HG03159 (cell line): ENCODE data around the gene YLPM1.
A peak's percentile ranks its signal among the peaks of the same experiment; 100 is the strongest.

ENCODE experiments used
- ATAC-seq: cut with Tn5 transposase; IDR thresholded peaks from one replicate; pipeline ENCODE4 v1.9.1; 2021; ENCODE audit warnings: mild to moderate bottlenecking, moderate library complexity; ENCODE audit not compliant: unreplicated experiment

Gene YLPM1

DNA sequence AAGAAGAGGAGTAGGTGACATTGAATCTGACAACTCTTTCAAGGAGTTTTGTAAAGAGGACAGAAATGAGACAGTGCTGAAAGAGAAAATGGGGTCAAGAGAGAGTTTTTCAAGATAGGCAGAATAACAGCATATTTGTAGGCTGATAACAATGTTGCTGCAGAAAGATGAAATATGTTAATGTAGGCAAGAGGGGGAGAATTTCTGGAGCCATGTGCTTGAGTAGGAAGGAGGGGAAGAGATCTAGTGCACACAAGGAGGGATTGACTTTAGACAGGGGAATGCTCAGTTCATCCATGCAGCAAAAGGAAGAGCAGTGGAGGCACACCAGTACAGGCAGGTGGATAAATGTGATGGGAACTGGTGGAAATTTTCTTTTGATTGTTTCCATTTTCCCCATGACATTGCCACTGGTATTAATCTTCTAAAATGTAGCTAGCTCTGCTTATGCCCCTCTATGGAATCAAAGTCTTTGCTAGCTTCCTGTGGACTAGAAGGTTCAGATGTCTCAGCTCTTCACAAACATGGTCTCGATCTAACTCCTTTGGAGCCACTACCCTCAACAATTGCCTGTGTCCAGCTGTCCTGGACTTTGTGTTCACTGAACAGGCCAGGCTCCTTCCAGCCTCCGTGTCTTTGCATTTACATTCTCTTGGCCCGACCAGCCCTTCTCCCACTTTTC lies 103.7 kb downstream of the YLPM1 start:
- no peak for ATAC-seq

DNA sequence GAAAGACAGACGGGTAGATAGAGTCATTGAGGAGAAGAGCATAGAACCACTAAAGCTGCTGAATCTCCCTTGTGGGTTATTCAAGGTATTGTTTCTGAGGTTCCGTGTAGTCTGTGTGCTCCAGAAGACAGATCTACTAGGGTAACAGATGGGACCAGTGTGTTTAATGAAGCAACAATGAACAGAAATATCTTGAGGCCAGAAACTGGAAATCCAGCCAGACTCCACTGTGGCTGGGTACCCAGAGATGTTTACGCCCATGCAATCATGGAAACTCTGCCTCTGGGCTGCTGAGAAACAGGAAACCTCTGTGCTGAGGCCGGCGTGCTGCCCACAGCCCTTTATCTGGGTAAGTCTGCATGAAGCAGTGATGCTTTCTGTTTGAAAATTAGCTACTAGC lies 104.6 kb downstream of the YLPM1 start:
- ATAC-seq, result no peak

DNA sequence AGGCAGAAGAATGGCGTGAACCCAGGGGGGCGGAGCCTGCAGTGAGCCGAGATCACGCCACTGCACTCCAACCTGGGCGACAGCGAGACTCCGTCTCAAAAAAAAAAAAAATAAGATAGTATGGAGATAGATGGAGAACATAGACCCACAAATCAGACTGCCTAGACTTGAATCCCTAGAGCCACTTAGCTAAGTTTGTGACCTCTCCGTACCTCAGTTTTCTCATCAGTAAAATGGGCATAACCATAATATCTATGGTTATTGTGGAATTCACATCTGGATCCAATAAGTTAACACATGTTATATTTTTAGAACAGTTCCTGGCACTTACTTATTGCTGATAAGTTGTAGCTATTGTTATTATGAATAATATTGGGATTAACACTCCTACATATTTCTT lies 105.6 kb downstream of the YLPM1 start:
- no peak for ATAC-seq

DNA sequence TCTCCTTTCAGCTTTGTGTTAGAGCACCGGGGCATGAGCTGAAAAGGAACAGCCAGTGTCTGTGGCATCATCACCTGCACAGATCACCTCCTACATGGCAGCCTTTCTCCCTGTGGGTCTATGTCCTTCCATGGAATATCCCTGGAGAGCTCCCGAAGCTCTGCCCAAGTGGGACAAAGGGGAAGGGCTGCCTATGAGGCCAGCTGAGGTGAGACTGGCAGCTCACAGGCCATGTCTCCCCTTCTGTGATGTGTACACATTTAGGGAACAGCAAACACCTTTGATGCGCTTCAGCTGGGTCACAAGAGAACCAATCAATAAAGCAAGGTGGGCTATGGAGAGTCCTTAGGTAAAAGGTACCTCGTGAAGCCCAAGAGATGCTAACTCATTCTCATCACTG lies 108.7 kb downstream of the YLPM1 start:
- ATAC-seq, result no peak

DNA sequence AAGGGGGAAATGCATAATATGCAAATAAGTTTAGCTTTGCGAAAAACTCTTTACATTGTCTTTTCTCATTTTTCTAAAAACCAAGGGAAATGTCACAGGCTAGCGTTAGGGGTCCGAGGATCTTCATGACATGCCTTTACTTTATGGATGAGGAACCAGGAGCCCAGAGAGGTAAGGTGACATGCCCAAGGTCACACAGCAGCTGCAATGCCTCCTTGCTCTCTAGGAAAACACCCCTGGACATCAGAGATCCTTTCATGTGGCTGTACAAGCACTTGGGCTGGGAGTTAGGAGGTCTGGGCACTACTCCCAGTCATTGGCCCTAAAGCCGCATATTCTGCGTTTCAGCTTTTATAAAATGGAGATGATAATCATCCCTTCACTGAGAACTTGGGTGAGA lies 112.1 kb downstream of the YLPM1 start:
- ATAC-seq, result no peak

DNA sequence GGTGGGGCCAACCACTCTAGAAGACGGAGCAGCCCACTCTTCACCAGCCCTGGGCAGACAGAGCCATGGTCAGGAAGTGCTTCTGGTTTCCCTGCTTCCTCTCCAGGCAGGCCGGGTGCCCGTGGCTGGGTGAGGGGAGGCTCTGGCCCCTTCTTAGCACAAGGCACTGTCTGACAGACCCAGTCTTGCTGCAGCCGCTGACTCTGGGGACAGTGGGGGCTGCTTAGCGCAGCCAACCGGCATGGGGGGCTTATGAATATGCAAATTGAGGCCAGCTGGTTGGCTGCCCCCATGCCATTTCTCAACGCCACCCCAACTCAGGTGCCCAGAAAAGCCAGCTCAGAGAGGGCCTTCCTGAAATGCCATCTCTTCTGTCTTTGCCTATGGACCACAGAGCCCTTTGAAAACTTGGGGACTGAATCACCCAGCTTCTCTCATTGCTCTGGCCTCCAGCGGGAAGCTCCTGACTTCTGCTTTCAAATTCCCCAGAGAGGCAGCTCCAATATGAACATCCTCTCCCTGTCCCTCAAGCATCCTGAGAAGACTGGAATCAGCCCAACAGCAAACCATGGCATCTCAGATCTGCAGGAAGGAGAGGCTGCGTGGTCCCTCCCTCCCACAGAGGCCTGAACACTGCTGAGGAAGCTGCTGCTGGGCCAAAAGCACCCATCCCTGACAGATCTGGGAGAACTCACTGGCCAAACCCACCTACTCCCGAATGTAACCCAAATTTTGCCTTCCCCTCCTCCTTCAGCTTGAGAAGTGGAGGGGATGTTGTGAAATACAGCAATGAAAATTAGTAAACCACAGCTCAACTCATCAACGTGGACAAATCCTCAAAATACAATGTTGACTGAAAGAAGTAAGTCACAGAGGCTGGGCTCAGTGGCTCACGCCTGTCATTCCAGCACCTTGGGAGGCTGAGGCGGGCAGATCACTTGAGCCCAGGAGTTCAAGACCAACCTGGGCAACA lies 113.1 kb downstream of the YLPM1 start, which contains the start of gene PROX2:
TSS of gene PROX2 (minus strand) at position 205 of the 973 bp plus-strand sequence. CDS start 12,311 bp downstream, outside the sequence.
- ATAC-seq, result no peak

DNA sequence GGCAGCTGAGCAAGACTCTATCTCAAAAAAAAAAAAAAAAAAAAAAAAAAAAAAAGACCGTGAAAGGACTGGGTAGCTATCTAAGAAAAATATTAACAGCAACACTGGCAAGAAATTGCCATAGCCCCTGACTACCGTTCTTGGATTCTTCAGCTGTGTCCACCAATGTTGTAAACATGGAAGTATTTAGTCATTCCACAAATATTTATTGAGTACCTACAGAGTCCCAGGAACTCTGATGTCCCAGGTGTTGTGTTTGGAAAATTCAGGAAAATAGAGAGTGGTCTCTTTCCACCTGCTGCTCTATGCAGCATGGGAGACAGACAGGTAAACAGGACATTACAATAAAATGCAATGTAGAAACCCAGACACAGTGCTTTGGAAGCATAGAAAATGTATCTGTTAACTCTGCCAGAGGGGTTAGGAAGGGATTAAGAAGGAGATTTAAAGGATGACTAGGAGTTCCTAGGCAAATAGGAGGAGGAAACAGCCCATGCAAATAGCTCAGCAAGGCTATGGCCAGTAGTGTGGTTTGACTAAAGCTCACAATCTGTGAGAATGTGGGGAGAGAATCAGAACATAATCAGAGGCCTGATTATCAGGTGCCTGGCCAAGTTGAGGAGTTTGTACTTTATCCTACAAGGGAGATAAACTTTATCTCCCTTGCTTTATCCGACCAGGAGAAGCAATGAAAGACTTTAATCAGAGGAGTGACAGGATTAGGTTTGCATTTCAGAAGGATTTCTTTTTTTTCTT lies 116.5 kb downstream of the YLPM1 start:
- no peak for ATAC-seq

DNA sequence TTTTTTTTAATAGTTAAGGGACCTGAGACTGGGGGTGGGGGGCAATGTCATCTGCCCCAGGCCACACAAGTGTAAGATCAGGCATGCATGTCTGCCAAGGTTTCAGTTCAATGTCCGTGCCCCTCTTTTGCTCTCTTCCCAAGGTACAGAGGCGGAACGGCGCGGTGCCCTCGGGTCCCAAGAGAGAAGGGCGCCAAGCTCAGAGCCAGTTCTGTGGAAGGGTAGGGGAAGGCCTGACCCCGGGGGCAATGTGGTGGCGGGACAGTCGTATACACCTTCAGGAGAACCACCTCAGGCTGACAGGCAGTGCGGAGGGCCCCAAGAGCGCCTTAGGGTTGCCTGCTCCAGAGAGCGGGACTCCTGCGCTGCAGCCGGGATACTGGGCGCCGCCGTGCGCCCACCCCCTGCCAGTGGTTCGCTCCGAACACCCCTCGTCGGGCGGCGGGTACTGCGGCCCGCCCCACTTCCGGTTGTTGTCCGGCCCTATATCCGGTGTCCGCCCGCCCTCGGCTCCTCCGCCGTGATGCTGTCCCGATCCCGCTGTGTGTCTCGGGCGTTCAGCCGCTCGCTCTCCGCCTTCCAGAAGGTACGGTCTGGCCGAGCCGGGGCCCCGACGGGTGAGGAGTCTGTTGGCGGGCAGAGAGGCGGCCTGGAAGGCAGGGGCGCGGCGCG lies 118.5 kb downstream of the YLPM1 start, which contains the start of gene DLST:
TSS of gene DLST (plus strand) at position 486 of the 672 bp plus-strand sequence. CDS start at position 524, 38 bp downstream.
- peak; percentile 92 for ATAC-seq

DNA sequence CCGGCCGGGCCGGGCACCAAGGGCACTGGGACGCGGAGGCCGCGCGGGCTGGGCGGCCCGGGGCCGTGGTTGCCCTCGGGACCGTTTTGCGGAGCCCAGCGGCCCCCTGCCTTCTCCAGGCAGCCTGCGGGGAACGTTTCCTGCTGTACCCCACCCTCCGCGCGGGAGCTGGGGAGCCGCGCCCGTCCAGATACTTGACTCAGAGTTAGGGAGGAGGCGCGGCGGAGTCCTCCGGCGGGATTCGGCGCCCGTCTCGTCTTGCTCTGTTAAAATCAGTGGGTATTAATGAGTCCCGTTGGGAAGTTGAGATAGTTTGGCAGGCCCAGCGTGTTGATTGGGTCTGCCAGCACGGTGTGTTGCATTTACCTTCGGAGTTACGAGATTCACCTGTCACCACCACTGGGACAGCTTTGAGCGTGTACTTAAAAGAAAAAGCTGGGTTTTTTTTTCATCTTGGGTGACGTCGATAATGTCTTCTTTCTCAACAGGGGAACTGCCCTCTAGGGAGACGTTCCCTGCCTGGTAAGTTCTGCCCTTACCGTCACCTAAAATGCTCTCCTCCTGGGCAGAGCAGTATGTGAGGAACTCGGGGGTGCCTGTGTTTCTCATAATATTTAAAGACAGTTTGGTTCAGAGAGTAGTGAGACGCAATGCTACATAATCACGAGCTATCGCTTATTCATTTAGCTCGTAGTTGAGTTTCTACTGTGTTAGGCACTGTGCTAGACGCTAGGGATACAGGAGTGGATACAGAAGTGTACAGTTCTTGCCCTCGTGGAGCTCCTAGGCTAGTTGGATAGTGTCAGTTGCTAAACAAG lies 119.2 kb downstream of the YLPM1 start:
- ATAC-seq, result peak; percentile 45
